Peyer's patch (tissue), 4 donors: ENCODE data around the gene TTC28.
"Not testable (repeated sequence)": the region's sequence is repeated elsewhere in the genome, so short reads cannot be mapped to it uniquely, and the experiment has no call there.

Experiments used
- CTCF ChIP-seq, 6 experiments: fragments of 450-650 bp in 4 of 6; fragments of 200-600 bp in 2 of 6; sonication (generic) in 1 of 6; IDR thresholded peaks; one replicate each; pipeline ENCODE4 v1.5.1; 2017 to 2019; ENCODE audit warnings: antibody characterized with exemption in 6 of 6, mild to moderate bottlenecking in 3 of 6, moderate library complexity in 1 of 6
- POLR2A ChIP-seq, 2 donors: fragments of 450-650 bp; IDR thresholded peaks; one replicate each; pipeline ENCODE4 v1.5.1; 2017; ENCODE audit warnings: antibody characterized with exemption in 2 of 2, mild to moderate bottlenecking in 2 of 2, moderate library complexity in 2 of 2

GRCh38 chr22:28364105-28364504 is 315.5 kb downstream of the TTC28 start:
- TF ChIP-seq CTCF, POLR2A (IDR thresholded peaks at IDR 0.05): not testable (repeated sequence)
